HCT116 (cell line): ENCODE data around the gene RAPGEF1. TPM values are rescaled to one million over a fixed set of nuclear protein-coding genes. Genes with fewer than 3 reads are reported as not detected.

ENCODE experiments used
- ATAC-seq: fragments of 200-7000 bp; cut with Tn5 transposase; 2 replicates; pipeline ENCODE4 v1.9.1; 2020; ENCODE audit warnings: mild to moderate bottlenecking, moderate library complexity
- BruUV-seq: library from RNA; stranded (reverse); fragments of 400-500 nt; replicated peaks from 2 replicates; lab custom pipeline; 2021; lab: Mats Ljungman, UMichigan
- CTCF ChIA-PET: fragments of 300-600 bp; sonication (Branson Sonifier 250); formaldehyde crosslinking; loops from one replicate; lab custom pipeline; 2021; ENCODE audit warnings: antibody characterized with exemption; lab: Charles Lee
- POLR2A ChIA-PET: fragments of 300-600, 350-600 bp; sonication (Branson Sonifier 250); formaldehyde crosslinking; loops from one replicate; lab custom pipeline; 2021; ENCODE audit warnings: antibody characterized with exemption; lab: Charles Lee
- RAD21 ChIA-PET, 2 experiments: fragments of 300-600 bp; sonication (Branson Sonifier 250); formaldehyde crosslinking; loops; one replicate each; lab custom pipeline; 2023; ENCODE audit warnings: low total read pairs in 2 of 2; ENCODE audit not compliant: uncharacterized antibody in 2 of 2, unreplicated experiment in 2 of 2, low non-redundant PET in 1 of 2; lab: Charles Lee
- DNase-seq: peaks from one replicate; pipeline ENCODE4 v3.0.0-alpha.2; 2010; ENCODE audit warnings: low read depth, low spot score
- H2AFZ ChIP-seq: fragments of 200-600 bp; shearing (Covaris generic), sonication (generic); 2 replicates; pipeline ENCODE4 v1.6.1; 2017; ENCODE audit warnings: low read depth, mixed run types, mixed read lengths, antibody characterized with exemption, low read length; ENCODE audit not compliant: poor library complexity, severe bottlenecking
- H3K27ac ChIP-seq: 2 replicates; pipeline ENCODE4 v1.5.1; 2012; ENCODE audit warnings: low read depth, low read length
- H3K27me3 ChIP-seq: fragments of 200-600 bp; sonication (generic); 2 replicates; pipeline ENCODE4 v1.6.1; 2016; ENCODE audit warnings: mixed run types, low read length, mixed read lengths; ENCODE audit not compliant: insufficient read depth
- H3K36me3 ChIP-seq, 2 experiments: fragments of 200-500 bp in 1 of 2; fragments of 200-600 bp in 1 of 2; sonication (Bioruptor generic) in 1 of 2; sonication (generic) in 1 of 2; 2 replicates each; pipeline versions ENCODE4 v1.5.1 to v1.6.1; 2014 to 2016; ENCODE audit warnings: low read length in 2 of 2, inconsistent platforms in 1 of 2, mixed read lengths in 1 of 2, mixed run types in 1 of 2; ENCODE audit not compliant: insufficient read depth in 2 of 2, control insufficient read depth in 1 of 2
- H3K4me1 ChIP-seq, 2 experiments: fragments of 200-600 bp in 1 of 2; sonication (generic) in 1 of 2; 2 replicates each; pipeline versions ENCODE4 v1.5.1 to v1.6.1; 2012 to 2017; ENCODE audit warnings: low read length in 2 of 2, inconsistent platforms in 1 of 2, mild to moderate bottlenecking in 1 of 2, mixed read lengths in 1 of 2, mixed run types in 1 of 2, moderate library complexity in 1 of 2; ENCODE audit not compliant: insufficient read depth in 2 of 2, control insufficient read depth in 1 of 2
- H3K4me2 ChIP-seq: fragments of 200-600 bp; sonication (generic); 2 replicates; pipeline ENCODE4 v1.6.1; 2017; ENCODE audit warnings: mixed run types, low read length, mixed read lengths
- H3K4me3 ChIP-seq, 2 experiments: fragments of 200-600 bp in 1 of 2; sonication (generic) in 1 of 2; replicated peaks in 1 of 2; 2 replicates each; pipeline ENCODE4 v1.5.1; 2011 to 2016; ENCODE audit warnings: low read length in 2 of 2, control low read depth in 1 of 2, low read depth in 1 of 2, mild to moderate bottlenecking in 1 of 2, mixed read lengths in 1 of 2, mixed run types in 1 of 2
- H3K79me2 ChIP-seq: fragments of 200-600 bp; sonication (generic); 2 replicates; pipeline ENCODE4 v1.6.1; 2017; ENCODE audit warnings: mild to moderate bottlenecking, mixed run types, low read length, moderate library complexity, mixed read lengths; ENCODE audit not compliant: insufficient read depth
- H3K9ac ChIP-seq: fragments of 200-600 bp; sonication (generic); 2 replicates; pipeline ENCODE4 v1.6.1; 2016; ENCODE audit warnings: low read length, mixed read lengths
- H3K9me2 ChIP-seq: fragments of 200-600 bp; sonication (generic), shearing (Covaris generic); 2 replicates; pipeline ENCODE4 v1.6.1; 2017; ENCODE audit warnings: mixed run types, mild to moderate bottlenecking, moderate library complexity; ENCODE audit not compliant: insufficient read depth
- H3K9me3 ChIP-seq, 2 experiments: fragments of 200-500 bp in 1 of 2; fragments of 200-600 bp in 1 of 2; sonication (Bioruptor generic) in 1 of 2; sonication (generic) in 1 of 2; 2 replicates each; pipeline ENCODE4 v1.6.1; 2014 to 2017; ENCODE audit warnings: low read length in 2 of 2, mixed read lengths in 2 of 2, inconsistent platforms in 1 of 2, low read depth in 1 of 2, mild to moderate bottlenecking in 1 of 2, mixed run types in 1 of 2, moderate library complexity in 1 of 2; ENCODE audit not compliant: control insufficient read depth in 1 of 2, insufficient read depth in 1 of 2
- H4K20me1 ChIP-seq: fragments of 200-600 bp; sonication (generic), shearing (Covaris generic); 2 replicates; pipeline ENCODE4 v1.6.1; 2017; ENCODE audit warnings: mixed run types, mild to moderate bottlenecking, moderate library complexity; ENCODE audit not compliant: insufficient read depth
- CBX3 ChIP-seq: IDR thresholded peaks from 2 replicates; pipeline ENCODE4 v1.6.1; 2012; ENCODE audit warnings: low read depth
- EGR1 ChIP-seq: IDR thresholded peaks from 2 replicates; pipeline ENCODE4 v1.6.1; 2012; ENCODE audit warnings: low read depth
- EZH2 ChIP-seq: fragments of 200-600 bp; sonication (generic); IDR thresholded peaks from 2 replicates; pipeline ENCODE4 v1.6.1; 2017; ENCODE audit warnings: antibody characterized with exemption, mixed run types
- EZH2phosphoT487 ChIP-seq: fragments of 200-600 bp; IDR thresholded peaks from 2 replicates; pipeline ENCODE4 v1.6.1; 2018; ENCODE audit warnings: antibody characterized with exemption, borderline replicate concordance
- FOSL1 ChIP-seq: IDR thresholded peaks from 2 replicates; pipeline ENCODE4 v1.6.1; 2012; ENCODE audit warnings: low read depth
- JUND ChIP-seq: IDR thresholded peaks from 2 replicates; pipeline ENCODE4 v1.6.1; 2012
- POLR2A ChIP-seq: IDR thresholded peaks from 2 replicates; pipeline ENCODE4 v1.7.0; 2011; ENCODE audit warnings: borderline replicate concordance; ENCODE audit not compliant: insufficient read depth, insufficient read length; ENCODE audit errors: extremely low read depth
- POLR2AphosphoS5 ChIP-seq: IDR thresholded peaks from 2 replicates; pipeline ENCODE4 v1.6.1; 2011; ENCODE audit warnings: mild to moderate bottlenecking, low read depth, low read length, moderate library complexity
- RAD21 ChIP-seq: IDR thresholded peaks from 2 replicates; pipeline ENCODE4 v1.6.1; 2012; ENCODE audit warnings: low read depth, mild to moderate bottlenecking
- SIN3A ChIP-seq: IDR thresholded peaks from 2 replicates; pipeline ENCODE4 v1.6.1; 2012; ENCODE audit warnings: low read depth
- SP1 ChIP-seq: IDR thresholded peaks from 2 replicates; pipeline ENCODE4 v1.6.1; 2012; ENCODE audit warnings: low read depth
- SRF ChIP-seq: IDR thresholded peaks from 2 replicates; pipeline ENCODE4 v1.6.1; 2012; ENCODE audit warnings: low read depth
- TCF7L2 ChIP-seq: IDR thresholded peaks from 2 replicates; pipeline ENCODE4 v1.7.0; 2011; ENCODE audit warnings: borderline replicate concordance, inconsistent platforms; ENCODE audit not compliant: insufficient read depth, insufficient read length; ENCODE audit errors: extremely low read depth
- ZFX ChIP-seq: fragments of 450-650 bp; IDR thresholded peaks from 2 replicates; pipeline ENCODE4 v1.6.1; 2017
- ZNF274 ChIP-seq: fragments of 200-500 bp; sonication (Bioruptor generic); IDR thresholded peaks from 2 replicates; pipeline ENCODE4 v1.6.1; 2014; ENCODE audit warnings: mild to moderate bottlenecking, low read depth, low read length, inconsistent platforms
- intact Hi-C: fragments of 100-400 bp; cut with micrococcal nuclease; formaldehyde crosslinking; loops from 2 replicates; pipeline ENCODE4 v1.10.0; 2022
- total RNA-seq: library from RNA; stranded (reverse); gene quantifications from one replicate; pipeline ENCODE4 v1.2.1, GENCODE V29; 2021; ENCODE audit not compliant: unreplicated experiment
- TF ChIP-seq, protein P1 (sequence below): IDR thresholded peaks from 2 replicates; pipeline ENCODE4 v1.6.1; 2012; ENCODE audit warnings: low read depth
- TF ChIP-seq, protein P2 (sequence below), 3 experiments: fragments of 200-600 bp in 1 of 3; sonication (generic) in 1 of 3; IDR thresholded peaks in 2 of 3; conservative IDR thresholded peaks in 1 of 3; 2 replicates each; pipeline ENCODE4 v1.5.1; 2012 to 2017; ENCODE audit warnings: low read depth in 2 of 3, low read length in 2 of 3, antibody characterized with exemption in 1 of 3, borderline replicate concordance in 1 of 3, control low read depth in 1 of 3, mild to moderate bottlenecking in 1 of 3, mixed read lengths in 1 of 3, mixed run types in 1 of 3, moderate library complexity in 1 of 3; ENCODE audit not compliant: insufficient read depth in 1 of 3
- TF ChIP-seq, protein P3 (sequence below): IDR thresholded peaks from 2 replicates; pipeline ENCODE4 v1.6.1; 2011; ENCODE audit warnings: mild to moderate bottlenecking, low read length, moderate library complexity; ENCODE audit not compliant: insufficient replicate concordance; ENCODE audit errors: extremely low read depth

The RAPGEF1 gene
- total RNA-seq, 1 experiment from 2014 or later = 43.0 TPM

DNA sequence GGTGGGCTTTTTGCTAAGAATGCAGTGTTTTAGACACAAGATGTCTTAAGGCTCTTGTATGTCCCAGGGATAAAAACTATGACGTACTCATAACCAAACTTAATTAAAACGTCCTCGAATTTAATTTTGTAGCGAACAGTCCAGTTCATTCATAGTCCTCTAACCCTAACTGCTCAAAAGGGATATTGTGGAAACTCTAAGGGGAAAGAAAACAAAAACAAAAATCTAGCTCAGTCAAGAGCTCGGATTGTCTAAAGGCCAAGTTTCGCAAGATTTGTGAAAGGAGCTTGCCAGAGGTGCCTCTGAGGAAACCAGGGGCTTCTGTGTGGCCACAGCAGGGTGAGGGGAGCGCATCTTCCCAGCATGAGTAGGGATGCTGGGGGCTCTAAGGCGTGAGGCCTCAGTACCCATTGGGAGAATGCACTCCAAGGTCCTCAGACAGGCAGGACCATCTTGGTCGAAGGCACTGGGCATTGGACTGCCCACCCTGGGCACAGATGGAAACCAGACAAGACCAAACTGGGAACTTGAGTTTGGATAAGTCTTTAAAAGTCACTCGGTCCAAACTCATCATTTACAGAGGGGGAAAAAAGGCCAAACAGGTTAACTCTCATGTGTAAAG is 122.8 kb downstream of the RAPGEF1 start (continued):
- TF ChIP-seq SP1 (no peak), RAD21 (no peak)

DNA sequence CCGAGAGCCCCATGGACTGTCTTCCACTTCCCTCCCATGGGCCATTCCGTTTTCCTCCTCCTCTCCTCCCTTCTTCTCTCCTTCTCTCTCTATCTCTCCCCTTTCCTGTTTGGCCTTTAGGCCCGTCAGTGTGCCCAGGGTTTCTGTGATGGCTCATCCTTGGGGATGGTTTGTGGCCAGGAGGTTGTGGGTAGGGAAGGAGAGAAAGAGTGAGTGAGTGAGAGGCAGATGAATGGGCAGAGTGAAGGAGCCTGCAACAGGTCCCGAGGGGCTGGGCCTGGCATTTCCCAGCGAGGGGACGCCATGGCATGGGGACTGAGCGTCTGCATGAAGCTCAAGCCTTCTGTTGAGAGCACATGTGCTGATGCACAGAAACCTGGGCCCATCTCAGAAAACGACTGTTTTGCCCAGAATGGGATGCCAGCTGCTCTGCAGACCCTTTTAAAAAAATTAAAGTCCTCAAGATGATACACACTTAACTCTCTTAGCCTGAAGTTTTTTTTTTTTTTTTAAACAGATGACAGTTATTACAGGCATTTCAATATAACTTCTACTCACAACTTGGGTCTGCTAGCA is 125.4 kb downstream of the RAPGEF1 start:
- Histone ChIP-seq H3K9ac (no peak overlapping the region), H3K27me3 (no peaks in the 10 kb centered on the region), H3K27ac (no peak overlapping the region), H3K9me3 (no peaks in the 10 kb centered on the region), H3K36me3 (peaks cover 0 to 4% of the 10 kb centered on the region in 2 experiments; a peak in 1 of 4 replicates), H3K4me3 (no peak overlapping the region), H3K4me2 (no peak overlapping the region), H3K4me1 (peaks cover 10 to 11% of the 10 kb centered on the region in 2 experiments), H2AFZ (no peak overlapping the region), H4K20me1 (no peaks in the 10 kb centered on the region), H3K79me2 (no peaks in the 10 kb centered on the region), H3K9me2 (no peaks in the 10 kb centered on the region)
- no peak for DNase-seq
- no TSS peak for BruUV-seq
- ChIA-PET POLR2A (no interaction called here), CTCF (no interaction called here), RAD21 (no interaction called here)
- ATAC-seq = no peak
- TF ChIP-seq EZH2 (no peak), EZH2phosphoT487 (no peak), CBX3 (no peak), SRF (no peak), EGR1 (no peak), TCF7L2 (no peak), RAD21 (no peak), ZNF274 (no peak), SIN3A (no peak), ZFX (no peak), POLR2AphosphoS5 (no peak), POLR2A (no peak), FOSL1 (no peak), JUND (no peak)
- TF ChIP-seq, protein P1, sequence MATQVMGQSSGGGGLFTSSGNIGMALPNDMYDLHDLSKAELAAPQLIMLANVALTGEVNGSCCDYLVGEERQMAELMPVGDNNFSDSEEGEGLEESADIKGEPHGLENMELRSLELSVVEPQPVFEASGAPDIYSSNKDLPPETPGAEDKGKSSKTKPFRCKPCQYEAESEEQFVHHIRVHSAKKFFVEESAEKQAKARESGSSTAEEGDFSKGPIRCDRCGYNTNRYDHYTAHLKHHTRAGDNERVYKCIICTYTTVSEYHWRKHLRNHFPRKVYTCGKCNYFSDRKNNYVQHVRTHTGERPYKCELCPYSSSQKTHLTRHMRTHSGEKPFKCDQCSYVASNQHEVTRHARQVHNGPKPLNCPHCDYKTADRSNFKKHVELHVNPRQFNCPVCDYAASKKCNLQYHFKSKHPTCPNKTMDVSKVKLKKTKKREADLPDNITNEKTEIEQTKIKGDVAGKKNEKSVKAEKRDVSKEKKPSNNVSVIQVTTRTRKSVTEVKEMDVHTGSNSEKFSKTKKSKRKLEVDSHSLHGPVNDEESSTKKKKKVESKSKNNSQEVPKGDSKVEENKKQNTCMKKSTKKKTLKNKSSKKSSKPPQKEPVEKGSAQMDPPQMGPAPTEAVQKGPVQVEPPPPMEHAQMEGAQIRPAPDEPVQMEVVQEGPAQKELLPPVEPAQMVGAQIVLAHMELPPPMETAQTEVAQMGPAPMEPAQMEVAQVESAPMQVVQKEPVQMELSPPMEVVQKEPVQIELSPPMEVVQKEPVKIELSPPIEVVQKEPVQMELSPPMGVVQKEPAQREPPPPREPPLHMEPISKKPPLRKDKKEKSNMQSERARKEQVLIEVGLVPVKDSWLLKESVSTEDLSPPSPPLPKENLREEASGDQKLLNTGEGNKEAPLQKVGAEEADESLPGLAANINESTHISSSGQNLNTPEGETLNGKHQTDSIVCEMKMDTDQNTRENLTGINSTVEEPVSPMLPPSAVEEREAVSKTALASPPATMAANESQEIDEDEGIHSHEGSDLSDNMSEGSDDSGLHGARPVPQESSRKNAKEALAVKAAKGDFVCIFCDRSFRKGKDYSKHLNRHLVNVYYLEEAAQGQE = no peak
- TF ChIP-seq, protein P2, sequence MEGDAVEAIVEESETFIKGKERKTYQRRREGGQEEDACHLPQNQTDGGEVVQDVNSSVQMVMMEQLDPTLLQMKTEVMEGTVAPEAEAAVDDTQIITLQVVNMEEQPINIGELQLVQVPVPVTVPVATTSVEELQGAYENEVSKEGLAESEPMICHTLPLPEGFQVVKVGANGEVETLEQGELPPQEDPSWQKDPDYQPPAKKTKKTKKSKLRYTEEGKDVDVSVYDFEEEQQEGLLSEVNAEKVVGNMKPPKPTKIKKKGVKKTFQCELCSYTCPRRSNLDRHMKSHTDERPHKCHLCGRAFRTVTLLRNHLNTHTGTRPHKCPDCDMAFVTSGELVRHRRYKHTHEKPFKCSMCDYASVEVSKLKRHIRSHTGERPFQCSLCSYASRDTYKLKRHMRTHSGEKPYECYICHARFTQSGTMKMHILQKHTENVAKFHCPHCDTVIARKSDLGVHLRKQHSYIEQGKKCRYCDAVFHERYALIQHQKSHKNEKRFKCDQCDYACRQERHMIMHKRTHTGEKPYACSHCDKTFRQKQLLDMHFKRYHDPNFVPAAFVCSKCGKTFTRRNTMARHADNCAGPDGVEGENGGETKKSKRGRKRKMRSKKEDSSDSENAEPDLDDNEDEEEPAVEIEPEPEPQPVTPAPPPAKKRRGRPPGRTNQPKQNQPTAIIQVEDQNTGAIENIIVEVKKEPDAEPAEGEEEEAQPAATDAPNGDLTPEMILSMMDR (IDR thresholded peaks at IDR 0.05 in 2 of 3, conservative IDR thresholded peaks at IDR 0.05 in 1 of 3; ENCODE audit: borderline replicate concordance in 1 of 3, insufficient read depth in 1 of 3, low read depth in 2 of 3, low read length in 2 of 3) = no peak
- TF ChIP-seq, protein P3, sequence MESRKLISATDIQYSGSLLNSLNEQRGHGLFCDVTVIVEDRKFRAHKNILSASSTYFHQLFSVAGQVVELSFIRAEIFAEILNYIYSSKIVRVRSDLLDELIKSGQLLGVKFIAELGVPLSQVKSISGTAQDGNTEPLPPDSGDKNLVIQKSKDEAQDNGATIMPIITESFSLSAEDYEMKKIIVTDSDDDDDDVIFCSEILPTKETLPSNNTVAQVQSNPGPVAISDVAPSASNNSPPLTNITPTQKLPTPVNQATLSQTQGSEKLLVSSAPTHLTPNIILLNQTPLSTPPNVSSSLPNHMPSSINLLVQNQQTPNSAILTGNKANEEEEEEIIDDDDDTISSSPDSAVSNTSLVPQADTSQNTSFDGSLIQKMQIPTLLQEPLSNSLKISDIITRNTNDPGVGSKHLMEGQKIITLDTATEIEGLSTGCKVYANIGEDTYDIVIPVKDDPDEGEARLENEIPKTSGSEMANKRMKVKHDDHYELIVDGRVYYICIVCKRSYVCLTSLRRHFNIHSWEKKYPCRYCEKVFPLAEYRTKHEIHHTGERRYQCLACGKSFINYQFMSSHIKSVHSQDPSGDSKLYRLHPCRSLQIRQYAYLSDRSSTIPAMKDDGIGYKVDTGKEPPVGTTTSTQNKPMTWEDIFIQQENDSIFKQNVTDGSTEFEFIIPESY = no peak
- intact Hi-C loops = no loop called here
